Osteocyte (in vitro differentiated cells): ENCODE results near the gene PRAMEF9. TPM values are rescaled to one million over a fixed set of nuclear protein-coding genes. Genes with fewer than 3 reads are reported as not detected.

ENCODE experiments used
- DNase-seq: peaks from one replicate; pipeline ENCODE4 v3.0.0; 2021; ENCODE audit warnings: mixed read lengths; ENCODE audit not compliant: unreplicated experiment; ENCODE audit errors: extremely low spot score
- H3K27ac Mint-ChIP-seq: one replicate; pipeline ENCODE4 v1.8.0; 2021; ENCODE audit warnings: mild to moderate bottlenecking, mixed read lengths; ENCODE audit not compliant: unreplicated experiment
- H3K27me3 Mint-ChIP-seq: one replicate; pipeline ENCODE4 v1.8.0; 2021; ENCODE audit warnings: mixed read lengths; ENCODE audit not compliant: unreplicated experiment
- H3K36me3 Mint-ChIP-seq: one replicate; pipeline ENCODE4 v1.8.0; 2021; ENCODE audit warnings: mixed read lengths; ENCODE audit not compliant: unreplicated experiment
- H3K4me1 Mint-ChIP-seq: one replicate; pipeline ENCODE4 v1.8.0; 2021; ENCODE audit warnings: mixed read lengths; ENCODE audit not compliant: unreplicated experiment
- H3K4me3 Mint-ChIP-seq: one replicate; pipeline ENCODE4 v1.8.0; 2021; ENCODE audit warnings: mild to moderate bottlenecking, moderate library complexity, mixed read lengths; ENCODE audit not compliant: unreplicated experiment
- H3K9me3 Mint-ChIP-seq: one replicate; pipeline ENCODE4 v1.8.0; 2021; ENCODE audit warnings: mixed read lengths; ENCODE audit not compliant: unreplicated experiment
- total RNA-seq: library from RNA; stranded (reverse); gene quantifications from 2 replicates; pipeline ENCODE4 v1.2.1, GENCODE V29; 2021
- TF ChIP-seq, protein P1 (sequence below): fragments of 200-600 bp; sonication (generic); IDR thresholded peaks from 2 replicates; pipeline ENCODE4 v1.5.0; 2021; ENCODE audit warnings: antibody characterized with exemption, mild to moderate bottlenecking, moderate library complexity

Gene PRAMEF9
- total RNA-seq, 1 donor from 2014 or later = not detected

DNA sequence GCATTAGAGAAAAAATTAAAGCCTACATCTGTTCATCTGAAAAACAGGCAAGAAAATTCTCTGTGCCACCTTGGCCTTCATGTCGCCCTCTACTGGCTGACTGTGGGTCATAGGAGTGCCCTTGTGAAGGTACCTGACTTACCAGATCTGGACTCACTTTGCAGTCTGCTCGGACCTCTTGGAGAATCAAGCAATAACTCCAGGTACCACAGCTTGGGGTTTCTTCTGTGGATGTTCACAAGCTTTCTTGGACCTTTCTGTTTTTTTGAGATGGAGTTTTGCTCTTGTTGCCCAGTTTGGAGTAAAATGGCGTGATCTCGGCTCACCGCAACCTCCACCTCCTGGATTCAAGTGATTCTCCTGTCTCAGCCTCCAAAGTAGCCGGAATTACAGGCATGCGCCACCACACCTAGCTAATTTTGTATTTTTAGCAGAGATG is 56.7 kb downstream of the PRAMEF9 start:
- Mint-ChIP-seq H3K36me3 (peaks cover 2% of the 10 kb centered on the region), H3K27me3 (no peaks in the 10 kb centered on the region), H3K9me3 (peaks cover 32% of the 10 kb centered on the region), H3K27ac (no peak overlapping the region), H3K4me3 (no peak overlapping the region), H3K4me1 (no peaks in the 10 kb centered on the region)
- TF ChIP-seq, protein P1, sequence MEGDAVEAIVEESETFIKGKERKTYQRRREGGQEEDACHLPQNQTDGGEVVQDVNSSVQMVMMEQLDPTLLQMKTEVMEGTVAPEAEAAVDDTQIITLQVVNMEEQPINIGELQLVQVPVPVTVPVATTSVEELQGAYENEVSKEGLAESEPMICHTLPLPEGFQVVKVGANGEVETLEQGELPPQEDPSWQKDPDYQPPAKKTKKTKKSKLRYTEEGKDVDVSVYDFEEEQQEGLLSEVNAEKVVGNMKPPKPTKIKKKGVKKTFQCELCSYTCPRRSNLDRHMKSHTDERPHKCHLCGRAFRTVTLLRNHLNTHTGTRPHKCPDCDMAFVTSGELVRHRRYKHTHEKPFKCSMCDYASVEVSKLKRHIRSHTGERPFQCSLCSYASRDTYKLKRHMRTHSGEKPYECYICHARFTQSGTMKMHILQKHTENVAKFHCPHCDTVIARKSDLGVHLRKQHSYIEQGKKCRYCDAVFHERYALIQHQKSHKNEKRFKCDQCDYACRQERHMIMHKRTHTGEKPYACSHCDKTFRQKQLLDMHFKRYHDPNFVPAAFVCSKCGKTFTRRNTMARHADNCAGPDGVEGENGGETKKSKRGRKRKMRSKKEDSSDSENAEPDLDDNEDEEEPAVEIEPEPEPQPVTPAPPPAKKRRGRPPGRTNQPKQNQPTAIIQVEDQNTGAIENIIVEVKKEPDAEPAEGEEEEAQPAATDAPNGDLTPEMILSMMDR = no peak
- DNase-seq = peak; percentile 76

Other genes with a start within 250 kb of the PRAMEF9 start
- not detected in 2 replicates for gene PRAMEF6, start 224.3 kb upstream of the PRAMEF9 start, total RNA-seq
- not detected in 2 replicates for gene PRAMEF27, start 115.3 kb upstream of the PRAMEF9 start, total RNA-seq
- gene HNRNPCL3, start 111.1 kb upstream of the PRAMEF9 start, total RNA-seq = not detected in 2 replicates
- gene PRAMEF25, start 101.1 kb upstream of the PRAMEF9 start, total RNA-seq = not detected in 2 replicates
- not detected in 2 replicates for gene HNRNPCL2, start 55.0 kb upstream of the PRAMEF9 start, total RNA-seq
- not detected in 2 replicates for gene PRAMEF26, start 15.8 kb upstream of the PRAMEF9 start, total RNA-seq
- not detected in 2 replicates for gene HNRNPCL4, start 6.2 kb upstream of the PRAMEF9 start, total RNA-seq
- gene PRAMEF13, start 29.6 kb downstream of the PRAMEF9 start, total RNA-seq = not detected in 2 replicates
- gene PRAMEF18, start 54.3 kb downstream of the PRAMEF9 start, total RNA-seq = not detected in 2 replicates
- not detected in 2 replicates for gene PRAMEF5, start 82.3 kb downstream of the PRAMEF9 start, total RNA-seq
- gene PRAMEF8, start 113.3 kb downstream of the PRAMEF9 start, total RNA-seq = not detected in 2 replicates
- gene PRAMEF33, start 131.7 kb downstream of the PRAMEF9 start, total RNA-seq = not detected in 2 replicates
- not detected in 2 replicates for gene PRAMEF15, start 143.7 kb downstream of the PRAMEF9 start, total RNA-seq
- not detected in 2 replicates for gene PRAMEF14, start 175.3 kb downstream of the PRAMEF9 start, total RNA-seq
- gene PRAMEF19, start 200.1 kb downstream of the PRAMEF9 start, total RNA-seq = not detected in 2 replicates
- not detected in 2 replicates for gene PRAMEF17, start 217.8 kb downstream of the PRAMEF9 start, total RNA-seq
- not detected in 2 replicates for gene PRAMEF20, start 238.6 kb downstream of the PRAMEF9 start, total RNA-seq